IMR-90 (cell line): Measurements from ENCODE around the gene SLCO6A1. TPM values are rescaled to one million over a fixed set of nuclear protein-coding genes. Genes with fewer than 3 reads are reported as not detected.

Experiments
- ATAC-seq: fragments of 200-7000 bp; cut with Tn5 transposase; 2 replicates; pipeline ENCODE4 v1.9.1; 2020; ENCODE audit warnings: low read depth, mild to moderate bottlenecking, moderate library complexity
- BruUV-seq: library from RNA; stranded (reverse); fragments of 400-500 nt; replicated peaks from 2 replicates; lab custom pipeline; 2021; lab: Mats Ljungman, UMichigan
- CTCF ChIA-PET: fragments of 300-600 bp; formaldehyde crosslinking; extraction: SDS; loops from one replicate; lab custom pipeline; 2021; ENCODE audit warnings: antibody characterized with exemption; lab: Yijun Ruan, JAX
- POLR2A ChIA-PET: fragments of 300-600 bp; sonication (Branson Sonifier 250); formaldehyde crosslinking; loops from one replicate; lab custom pipeline; 2022; ENCODE audit warnings: antibody characterized with exemption; ENCODE audit not compliant: unreplicated experiment; lab: Charles Lee
- DNase-seq: peaks from one replicate; pipeline ENCODE4 v3.0.0; 2013
- H2AFZ ChIP-seq: replicated peaks from 2 replicates; pipeline ENCODE3; 2013; ENCODE audit warnings: low read length, mild to moderate bottlenecking; ENCODE audit not compliant: poor library complexity
- H2AK5ac ChIP-seq: 2 replicates; pipeline ENCODE4 v1.6.1; 2013; ENCODE audit warnings: low read depth, low read length, inconsistent platforms
- H2AK9ac ChIP-seq: replicated peaks from 2 replicates; pipeline ENCODE3; 2013; ENCODE audit warnings: mild to moderate bottlenecking, low read depth, low read length, moderate library complexity; ENCODE audit not compliant: poor library complexity
- H2BK120ac ChIP-seq: 2 replicates; pipeline ENCODE4 v1.6.1; 2013; ENCODE audit warnings: low read depth, low read length, inconsistent platforms
- H2BK15ac ChIP-seq: 3 replicates; pipeline ENCODE4 v1.6.1; 2013; ENCODE audit warnings: low read depth, low read length, inconsistent platforms
- H2BK20ac ChIP-seq: 2 replicates; pipeline ENCODE4 v1.6.1; 2013; ENCODE audit warnings: low read depth, mild to moderate bottlenecking, inconsistent platforms, low read length, moderate library complexity
- H2BK5ac ChIP-seq: 2 replicates; pipeline ENCODE4 v1.6.1; 2013; ENCODE audit warnings: mild to moderate bottlenecking, low read depth, low read length, inconsistent platforms; ENCODE audit not compliant: poor library complexity, severe bottlenecking
- H3K14ac ChIP-seq: replicated peaks from 2 replicates; pipeline ENCODE4 v1.6.1; 2013; ENCODE audit warnings: low read depth, low read length, inconsistent platforms
- H3K18ac ChIP-seq: 2 replicates; pipeline ENCODE4 v1.6.1; 2013; ENCODE audit warnings: low read depth, low read length, control low read depth
- H3K23ac ChIP-seq: 2 replicates; pipeline ENCODE4 v1.6.1; 2013; ENCODE audit warnings: low read depth, low read length, inconsistent platforms
- H3K27ac ChIP-seq: 2 replicates; pipeline ENCODE4 v1.5.1; 2013; ENCODE audit warnings: mild to moderate bottlenecking, control low read depth, low read length; ENCODE audit not compliant: insufficient read depth
- H3K27me3 ChIP-seq: 2 replicates; pipeline ENCODE4 v1.6.1; 2013; ENCODE audit warnings: low read length; ENCODE audit not compliant: control insufficient read depth, insufficient read depth
- H3K36me3 ChIP-seq: 2 replicates; pipeline ENCODE4 v1.6.1; 2013; ENCODE audit warnings: low read length, mixed read lengths; ENCODE audit not compliant: control insufficient read depth, insufficient read depth
- H3K4ac ChIP-seq: 2 replicates; pipeline ENCODE4 v1.6.1; 2013; ENCODE audit warnings: low read depth, low read length, inconsistent platforms
- H3K4me1 ChIP-seq: 2 replicates; pipeline ENCODE4 v1.6.1; 2013; ENCODE audit warnings: low read length, mixed read lengths; ENCODE audit not compliant: control insufficient read depth, insufficient read depth
- H3K4me2 ChIP-seq: 2 replicates; pipeline ENCODE4 v1.6.1; 2013; ENCODE audit warnings: low read depth, mild to moderate bottlenecking, control low read depth, low read length, moderate library complexity
- H3K4me3 ChIP-seq: 2 replicates; pipeline ENCODE4 v1.5.1; 2013; ENCODE audit warnings: low read depth, mild to moderate bottlenecking, control low read depth, low read length, moderate library complexity; ENCODE audit not compliant: insufficient read depth
- H3K56ac ChIP-seq: 2 replicates; pipeline ENCODE4 v1.6.1; 2013; ENCODE audit warnings: low read length, inconsistent platforms; ENCODE audit not compliant: insufficient read depth; ENCODE audit errors: extremely low read depth
- H3K79me1 ChIP-seq, 2 experiments: 2 replicates each; pipeline ENCODE4 v1.6.1; 2013; ENCODE audit warnings: low read length in 2 of 2, inconsistent platforms in 1 of 2, low read depth in 1 of 2
- H3K9ac ChIP-seq: 2 replicates; pipeline ENCODE4 v1.6.1; 2013; ENCODE audit warnings: low read depth, low read length, control low read depth
- H3K9me1 ChIP-seq: 2 replicates; pipeline ENCODE4 v1.6.1; 2013; ENCODE audit warnings: low read length, inconsistent platforms; ENCODE audit not compliant: insufficient read depth
- H3K9me3 ChIP-seq: 2 replicates; pipeline ENCODE4 v1.6.1; 2013; ENCODE audit warnings: low read length; ENCODE audit not compliant: control insufficient read depth, insufficient read depth
- H4K20me1 ChIP-seq: 2 replicates; pipeline ENCODE4 v1.6.1; 2013; ENCODE audit warnings: low read length, inconsistent platforms; ENCODE audit not compliant: insufficient read depth
- H4K5ac ChIP-seq: 2 replicates; pipeline ENCODE4 v1.6.1; 2013; ENCODE audit warnings: mild to moderate bottlenecking, low read depth, low read length, control low read depth
- H4K8ac ChIP-seq, 2 experiments: 2 replicates each; pipeline ENCODE4 v1.6.1; 2013; ENCODE audit warnings: low read depth in 2 of 2, low read length in 2 of 2, control low read depth in 1 of 2, inconsistent platforms in 1 of 2
- H4K91ac ChIP-seq: 2 replicates; pipeline ENCODE4 v1.6.1; 2013; ENCODE audit warnings: low read depth, low read length, inconsistent platforms; ENCODE audit not compliant: insufficient read depth
- CEBPB ChIP-seq: IDR thresholded peaks from 2 replicates; pipeline ENCODE4 v1.6.1; 2012; ENCODE audit warnings: low read depth, low read length, improper control_type of control experiment
- MXI1 ChIP-seq: IDR thresholded peaks from 2 replicates; pipeline ENCODE4 v1.6.1; 2012; ENCODE audit warnings: low read depth, mild to moderate bottlenecking, low read length, moderate library complexity, borderline replicate concordance
- RCOR1 ChIP-seq: IDR thresholded peaks from 2 replicates; pipeline ENCODE4 v1.6.1; 2012; ENCODE audit warnings: mild to moderate bottlenecking, low read length, improper control_type of control experiment; ENCODE audit not compliant: insufficient replicate concordance
- WGBS, 2 experiments: methylation state at CpG; one replicate each; pipeline versions ENCODE4 v1.1.5 to v1.1.7; 2013; ENCODE audit warnings: missing lambda C conversion rate in 2 of 2; ENCODE audit not compliant: insufficient read length in 1 of 2; ENCODE audit errors: extremely low coverage in 2 of 2; 5-methylcytosine and 5-hydroxymethylcytosine counted together
- dilution Hi-C: fragments of 300-500 bp; cut with HindIII; formaldehyde crosslinking; loops from one replicate; pipeline ENCODE4 v1.14.3; 2018; ENCODE audit warnings: low sequenced_read_pairs; ENCODE audit not compliant: unreplicated experiment
- in situ Hi-C: fragments of 300-500 bp; cut with MboI; formaldehyde crosslinking; loops from 3 replicates; pipeline ENCODE4 v1.14.3; 2019; ENCODE audit warnings: low sequenced_read_pairs, inconsistent platforms, mixed read lengths
- intact Hi-C: fragments of 100-400 bp; cut with micrococcal nuclease; formaldehyde crosslinking; loops from 2 replicates; pipeline ENCODE4 v1.10.0; 2022
- polyA plus RNA-seq, 3 experiments: library from polyadenylated mRNA; depleted of rRNA; stranded (reverse); fragments of >200 nt; gene quantifications; 2 replicates each; pipeline ENCODE4 v1.2.3, GENCODE V29; 2012; ENCODE audit warnings: low replicate concordance in 1 of 3
- total RNA-seq: library from RNA; depleted of rRNA; stranded (reverse); fragments of >200 nt; gene quantifications from 2 replicates; pipeline ENCODE4 v1.2.3, GENCODE V29; 2012

SLCO6A1 gene
- total and polyA plus RNA-seq, 2 of the 4 experiments (the other 2 are of a cell fraction) = not detected

DNA sequence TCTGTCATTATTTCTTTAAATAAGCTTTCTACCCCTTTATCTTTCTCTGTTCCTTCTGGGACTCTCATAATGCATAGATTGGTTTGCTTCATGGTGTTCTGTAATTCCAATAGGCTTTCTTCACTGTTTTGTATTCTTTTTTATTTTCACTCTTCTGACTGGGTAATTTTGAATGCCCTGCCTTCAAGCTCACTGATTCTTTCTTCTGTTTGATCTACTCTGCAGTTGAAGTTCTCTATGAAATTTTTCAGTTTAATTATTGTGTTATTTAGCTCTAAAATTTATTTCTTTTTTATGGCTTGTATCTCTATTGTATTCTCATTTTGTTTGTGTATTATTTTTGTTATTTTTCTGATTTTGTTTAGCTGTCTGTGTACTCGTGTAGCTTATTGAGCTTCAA is 113.4 kb downstream of the SLCO6A1 start:
- no peak overlapping the region for H3K4ac ChIP-seq
- no peak overlapping the region for H3K23ac ChIP-seq
- no peak overlapping the region for H4K5ac ChIP-seq
- no TSS peak for BruUV-seq
- no peak overlapping the region for H2BK20ac ChIP-seq
- no peak for ATAC-seq
- no CpG with 5 or more reads among the region's 1 CpG for WGBS, 2 experiments
- ChIA-PET POLR2A (no interaction called here), CTCF (interaction anchor here (0.6 kb wide), 1 partner anchor 1855 kb away, joined by 4 read pairs; no protein-coding TSS in a partner anchor)
- no peak overlapping the region for H3K18ac ChIP-seq
- H3K56ac ChIP-seq = no peak overlapping the region
- no peaks in the 10 kb centered on the region for H3K27me3 ChIP-seq
- H2AK9ac ChIP-seq = no peak overlapping the region
- H2AK5ac ChIP-seq = no peak overlapping the region
- H2BK120ac ChIP-seq = no peak overlapping the region
- H3K4me2 ChIP-seq = no peak overlapping the region
- no peak overlapping the region for H2BK5ac ChIP-seq
- TF ChIP-seq CEBPB = no peak
- TF ChIP-seq MXI1 = no peak
- no peak for TF ChIP-seq RCOR1
- no peak overlapping the region for H3K27ac ChIP-seq
- intact Hi-C loops = no loop called here
- in situ Hi-C loops = no loop called here
- no peaks in the 10 kb centered on the region for H3K36me3 ChIP-seq
- H3K9ac ChIP-seq = no peak overlapping the region
- H4K8ac ChIP-seq = no peak overlapping the region
- no peaks in the 10 kb centered on the region for H3K79me1 ChIP-seq
- no peak for DNase-seq
- no peak overlapping the region for H4K91ac ChIP-seq
- no peak overlapping the region for H2BK15ac ChIP-seq
- H2AFZ ChIP-seq = no peak overlapping the region
- dilution Hi-C loops = no loop called here
- no peaks in the 10 kb centered on the region for H3K4me1 ChIP-seq
- H3K4me3 ChIP-seq = no peak overlapping the region
- H3K9me3 ChIP-seq = peaks cover 11% of the 10 kb centered on the region
- H3K9me1 ChIP-seq = no peaks in the 10 kb centered on the region
- H3K14ac ChIP-seq = no peak overlapping the region
- H4K20me1 ChIP-seq = no peaks in the 10 kb centered on the region
